Activated CD4-positive, alpha-beta T cell treated with anti-CD3 and anti-CD28 coated beads for 4 hours (primary cell): Measurements from ENCODE around the gene XIST.
"Not testable (repeated sequence)": the region's sequence is repeated elsewhere in the genome, so short reads cannot be mapped to it uniquely, and the experiment has no call there.

ENCODE experiments used
- DNase-seq, 2 donors: peaks; one replicate each; pipeline ENCODE4 v3.0.0-alpha.2; 2020

The XIST gene

DNA sequence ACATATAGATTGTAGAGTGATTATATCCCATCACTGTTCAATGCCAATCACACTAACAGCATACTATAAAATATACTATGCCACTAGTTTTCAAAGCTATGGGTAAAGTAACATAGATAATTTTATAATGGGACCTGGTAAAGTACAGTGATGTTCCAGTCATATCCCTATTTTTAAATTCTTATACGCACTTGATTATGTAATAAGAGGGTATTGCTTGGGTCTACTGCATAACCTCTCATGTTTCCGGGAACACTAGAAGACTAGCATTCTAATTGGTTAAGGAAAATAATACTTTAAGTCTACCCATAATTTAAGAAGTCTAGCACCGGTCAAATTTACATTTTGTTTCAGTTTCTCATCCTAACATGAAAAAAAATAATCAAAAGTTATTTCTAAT lies 14.4 kb downstream of the XIST start:
- DNase-seq: no peak

DNA sequence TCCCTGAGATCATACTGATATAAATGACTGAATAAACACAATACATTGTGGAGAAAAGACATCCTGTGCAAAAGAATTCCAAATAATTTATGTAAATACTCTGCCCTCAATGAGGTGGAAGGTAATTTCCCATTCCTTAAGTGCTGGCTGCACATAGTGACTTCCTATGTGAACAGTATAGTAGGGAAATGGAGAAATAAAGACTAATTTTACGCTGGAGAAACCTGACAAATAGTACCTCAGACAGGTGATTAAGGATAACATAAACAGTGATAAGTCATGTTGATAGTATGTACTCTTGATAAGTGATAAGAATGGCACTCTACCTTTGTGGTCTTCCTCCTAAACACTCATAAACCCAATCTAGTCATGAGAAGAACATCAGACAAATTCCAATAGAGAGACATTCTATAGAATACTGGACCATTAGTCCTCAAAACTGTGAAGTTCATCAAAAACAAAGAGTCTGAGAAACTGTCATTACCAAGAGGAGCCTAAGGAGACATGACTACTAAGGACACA lies 15.5 kb downstream of the XIST start:
- DNase-seq: no peak

GRCh38 chrX:73834219-73834618 lies 18.3 kb downstream of the XIST start:
- no peak for DNase-seq

- DNase-seq: no peak
Observed at GRCh38 chrX:73832319-73832718, 20.2 kb downstream of the XIST start.

- DNase-seq: no peak
Observed at GRCh38 chrX:73831500-73831899, 21.0 kb downstream of the XIST start.

- DNase-seq: no peak
Observed at GRCh38 chrX:73830489-73831414, 21.8 kb downstream of the XIST start.

DNA sequence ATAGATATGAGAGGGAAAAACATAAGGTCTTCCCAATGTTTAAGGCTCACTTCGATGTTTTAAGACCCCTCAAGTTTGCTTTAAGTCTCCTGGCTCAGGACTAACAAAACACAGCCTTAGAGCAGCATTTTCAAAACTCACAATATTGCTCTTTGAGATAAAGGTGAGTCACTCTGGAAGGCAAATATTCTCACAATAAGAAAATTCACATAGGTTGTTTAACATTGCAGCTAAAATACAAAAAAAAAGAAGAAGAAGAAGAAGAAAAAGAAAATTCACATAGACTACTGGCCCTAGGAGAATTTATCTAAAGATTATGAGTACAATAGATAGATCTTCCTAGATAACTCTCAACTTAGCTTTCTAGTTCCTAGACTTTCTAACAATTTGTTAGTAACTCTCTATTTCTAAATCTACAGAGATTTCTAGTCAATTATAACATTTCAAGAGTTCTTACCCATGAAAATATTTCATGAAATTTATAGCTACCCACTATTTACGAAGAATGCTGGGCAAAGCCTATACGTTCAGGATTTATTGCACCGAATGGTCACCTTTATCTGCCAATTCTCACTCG lies 22.5 kb downstream of the XIST start:
- DNase-seq: no peak

- DNase-seq: no peak
Observed at GRCh38 chrX:73828080-73828720, 24.3 kb downstream of the XIST start.

GRCh38 chrX:73827406-73827805 lies 25.1 kb downstream of the XIST start:
- no peak for DNase-seq

GRCh38 chrX:73826996-73827395 lies 25.5 kb downstream of the XIST start:
- DNase-seq: no peak

GRCh38 chrX:73825569-73825968 lies 26.9 kb downstream of the XIST start:
- DNase-seq: no peak

GRCh38 chrX:73823473-73824004 lies 29.0 kb downstream of the XIST start:
- DNase-seq: no peak

DNA sequence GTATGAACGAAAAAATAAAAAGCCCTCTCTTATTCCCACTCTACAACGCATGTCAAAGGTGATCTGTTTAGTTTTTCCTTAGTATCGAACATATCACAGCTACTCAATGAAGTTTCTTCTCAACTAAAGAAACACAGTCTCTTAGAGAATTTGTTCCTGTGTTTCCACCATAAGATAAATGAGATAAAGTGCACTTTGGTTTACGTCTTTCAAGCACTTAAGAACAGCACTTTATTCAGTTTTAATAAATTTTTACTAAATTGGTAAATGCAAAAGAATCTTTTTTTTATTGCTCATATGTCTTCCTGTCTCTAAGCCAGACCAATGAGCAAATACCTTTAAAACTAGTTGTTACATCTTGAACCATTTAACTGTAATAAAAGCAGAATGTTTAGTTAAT lies 29.7 kb downstream of the XIST start:
- no peak for DNase-seq

DNA sequence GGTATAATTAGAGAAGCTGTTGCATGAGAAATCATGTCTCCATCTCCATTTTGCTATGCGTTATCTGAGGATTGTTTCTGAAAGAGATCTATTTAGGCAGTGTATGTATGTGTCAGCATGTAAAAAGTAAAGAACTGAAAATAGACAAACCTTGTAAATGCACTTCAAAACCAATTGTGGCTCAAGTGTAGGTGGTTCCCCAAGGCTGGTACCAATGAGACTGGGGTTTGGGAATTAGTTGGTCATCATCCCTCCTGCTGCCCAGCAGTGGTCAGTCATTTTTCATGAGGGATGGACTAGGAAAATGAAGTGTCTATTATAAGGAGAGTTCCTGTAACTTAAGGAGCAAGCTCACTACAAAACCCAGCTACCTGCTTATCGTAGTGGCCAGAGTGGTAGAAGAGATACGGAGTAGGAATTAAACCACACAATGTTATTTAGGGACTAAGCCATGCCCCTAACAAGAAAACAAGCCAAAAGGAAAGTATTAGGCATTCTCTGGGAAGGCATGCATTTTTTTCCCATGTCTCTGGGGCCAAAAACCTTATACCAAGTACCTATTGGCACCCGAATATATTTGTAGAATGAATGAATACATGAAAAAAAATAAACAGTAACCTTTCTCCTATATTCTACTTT lies 30.5 kb downstream of the XIST start:
- DNase-seq: no peak

GRCh38 chrX:73819864-73820558 lies 32.5 kb downstream of the XIST start:
- DNase-seq: not testable (repeated sequence)

- no peak for DNase-seq
Observed at GRCh38 chrX:73818200-73819116, 34.1 kb downstream of the XIST start.

- no peak for DNase-seq
Observed at GRCh38 chrX:73817393-73818199, 34.9 kb downstream of the XIST start.

GRCh38 chrX:73812256-73812655 lies 40.3 kb downstream of the XIST start:
- DNase-seq: no peak

GRCh38 chrX:73804109-73804508 lies 48.4 kb downstream of the XIST start:
- not testable (repeated sequence) for DNase-seq

GRCh38 chrX:73799888-73800287 lies 52.6 kb downstream of the XIST start:
- no peak for DNase-seq
